Nephron (organoid): ENCODE measurements around the gene P3H4.

Source experiments
- H3K27ac Mint-ChIP-seq, 3 experiments: 2 replicates each; pipeline ENCODE4 v1.8.0; 2020; ENCODE audit warnings: mixed read lengths in 3 of 3, mild to moderate bottlenecking in 2 of 3, moderate library complexity in 1 of 3
- H3K27me3 Mint-ChIP-seq: 2 replicates; pipeline ENCODE4 v1.8.0; 2021; ENCODE audit warnings: low read depth, mild to moderate bottlenecking, moderate library complexity, mixed read lengths
- H3K36me3 Mint-ChIP-seq: 2 replicates; pipeline ENCODE4 v1.8.0; 2020; ENCODE audit warnings: low read depth, mixed read lengths
- H3K4me1 Mint-ChIP-seq: 2 replicates; pipeline ENCODE4 v1.8.0; 2020; ENCODE audit warnings: mixed read lengths
- H3K4me3 Mint-ChIP-seq, 3 experiments: 2 replicates each; pipeline ENCODE4 v1.8.0; 2020; ENCODE audit warnings: mild to moderate bottlenecking in 3 of 3, mixed read lengths in 3 of 3, moderate library complexity in 2 of 3
- H3K9me3 Mint-ChIP-seq: 2 replicates; pipeline ENCODE4 v1.8.0; 2020; ENCODE audit warnings: mixed read lengths
- TF ChIP-seq, protein P1 (sequence below), 3 experiments: fragments of 200-600 bp; sonication (generic); IDR thresholded peaks; one replicate each; pipeline ENCODE4 v1.5.0; 2021; ENCODE audit warnings: antibody characterized with exemption in 3 of 3; ENCODE audit not compliant: unreplicated experiment in 3 of 3

The P3H4 gene

DNA sequence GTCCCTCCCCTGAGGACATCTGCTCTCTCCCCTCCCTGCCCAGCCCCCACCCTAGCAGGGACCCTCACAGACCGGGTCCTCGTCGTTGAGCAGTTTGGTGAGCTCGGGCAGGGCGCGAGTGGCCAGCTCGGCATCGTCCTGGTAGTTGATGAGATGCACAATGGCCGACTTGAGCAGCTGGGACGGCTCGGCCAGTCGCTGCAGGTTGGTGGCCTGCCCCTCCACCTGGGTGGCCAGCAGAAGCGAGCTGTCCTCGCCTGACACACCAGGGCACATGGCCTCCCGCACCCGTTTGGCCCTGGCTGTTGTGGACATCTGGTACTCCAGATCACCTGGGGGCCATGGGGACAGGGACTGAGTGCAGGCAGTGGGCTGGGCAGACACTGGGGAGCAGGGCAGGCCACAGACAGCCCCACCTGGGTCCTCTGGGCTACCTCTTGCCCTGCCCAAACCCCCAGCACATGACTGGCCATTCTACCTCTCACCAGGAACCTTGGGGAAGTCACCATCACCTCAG lies 42.3 kb downstream of the P3H4 start:
- TF ChIP-seq, protein P1, sequence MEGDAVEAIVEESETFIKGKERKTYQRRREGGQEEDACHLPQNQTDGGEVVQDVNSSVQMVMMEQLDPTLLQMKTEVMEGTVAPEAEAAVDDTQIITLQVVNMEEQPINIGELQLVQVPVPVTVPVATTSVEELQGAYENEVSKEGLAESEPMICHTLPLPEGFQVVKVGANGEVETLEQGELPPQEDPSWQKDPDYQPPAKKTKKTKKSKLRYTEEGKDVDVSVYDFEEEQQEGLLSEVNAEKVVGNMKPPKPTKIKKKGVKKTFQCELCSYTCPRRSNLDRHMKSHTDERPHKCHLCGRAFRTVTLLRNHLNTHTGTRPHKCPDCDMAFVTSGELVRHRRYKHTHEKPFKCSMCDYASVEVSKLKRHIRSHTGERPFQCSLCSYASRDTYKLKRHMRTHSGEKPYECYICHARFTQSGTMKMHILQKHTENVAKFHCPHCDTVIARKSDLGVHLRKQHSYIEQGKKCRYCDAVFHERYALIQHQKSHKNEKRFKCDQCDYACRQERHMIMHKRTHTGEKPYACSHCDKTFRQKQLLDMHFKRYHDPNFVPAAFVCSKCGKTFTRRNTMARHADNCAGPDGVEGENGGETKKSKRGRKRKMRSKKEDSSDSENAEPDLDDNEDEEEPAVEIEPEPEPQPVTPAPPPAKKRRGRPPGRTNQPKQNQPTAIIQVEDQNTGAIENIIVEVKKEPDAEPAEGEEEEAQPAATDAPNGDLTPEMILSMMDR (IDR thresholded peaks at IDR 0.05; ENCODE audit: unreplicated experiment in 3 of 3): no peak
- H3K4me1 Mint-ChIP-seq: peaks cover 17% of the 10 kb centered on the region
- peaks cover 62% of the 10 kb centered on the region for H3K36me3 Mint-ChIP-seq
- no peaks in the 10 kb centered on the region for H3K9me3 Mint-ChIP-seq
- H3K27me3 Mint-ChIP-seq: peaks cover 4% of the 10 kb centered on the region
- H3K27ac Mint-ChIP-seq: no peak overlapping the region
- no peak overlapping the region for H3K4me3 Mint-ChIP-seq

GRCh38 chr17:41768682-41769288 lies 43.0 kb downstream of the P3H4 start:
- H3K27ac Mint-ChIP-seq: no peak overlapping the region
- peaks cover 65% of the 10 kb centered on the region for H3K36me3 Mint-ChIP-seq
- no peak overlapping the region for H3K4me3 Mint-ChIP-seq
- TF ChIP-seq, protein P1 (IDR thresholded peaks at IDR 0.05; ENCODE audit: unreplicated experiment in 3 of 3): no peak
- peaks cover 4% of the 10 kb centered on the region for H3K27me3 Mint-ChIP-seq
- no peaks in the 10 kb centered on the region for H3K9me3 Mint-ChIP-seq
- H3K4me1 Mint-ChIP-seq: peaks cover 13% of the 10 kb centered on the region

DNA sequence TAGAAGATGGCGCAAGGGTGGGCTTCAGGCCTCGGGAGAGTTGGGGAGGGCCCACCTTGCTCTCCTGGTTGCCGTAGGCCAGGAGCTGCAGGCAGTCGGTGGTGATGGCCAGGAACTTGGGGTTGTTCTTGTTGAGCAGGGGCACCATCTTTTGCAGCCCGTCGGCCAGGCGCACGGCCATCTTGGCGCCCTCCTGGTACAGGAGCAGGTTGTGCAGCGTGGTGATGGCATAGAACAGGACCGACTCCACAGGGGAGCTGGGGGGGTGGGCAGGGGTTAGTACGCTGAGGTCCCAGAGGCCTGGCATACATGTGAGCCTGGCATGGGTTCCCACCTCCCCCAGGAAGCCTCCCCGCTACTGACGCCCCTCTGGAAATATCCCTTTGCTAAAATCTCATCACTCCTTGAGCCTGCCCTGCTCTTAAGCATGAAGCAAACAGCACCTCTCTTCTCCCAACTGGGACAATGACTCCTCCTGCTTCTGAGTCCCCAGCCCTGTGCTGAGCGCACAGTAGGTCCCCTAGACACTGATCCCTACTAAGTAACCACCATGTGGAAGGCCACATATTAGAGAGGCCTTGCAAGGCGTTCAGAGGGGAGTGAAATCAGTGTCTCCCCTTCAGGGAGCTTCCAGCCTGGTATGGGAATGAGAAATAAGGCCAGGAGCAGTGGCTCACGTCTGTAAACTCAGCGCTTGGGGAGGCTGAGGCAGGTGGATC lies 44.3 kb downstream of the P3H4 start:
- no peak overlapping the region for H3K27ac Mint-ChIP-seq
- no peaks in the 10 kb centered on the region for H3K27me3 Mint-ChIP-seq
- no peaks in the 10 kb centered on the region for H3K9me3 Mint-ChIP-seq
- H3K4me1 Mint-ChIP-seq: peaks cover under 1% of the 10 kb centered on the region
- TF ChIP-seq, protein P1 (IDR thresholded peaks at IDR 0.05; ENCODE audit: unreplicated experiment in 3 of 3): no peak
- peaks cover 73% of the 10 kb centered on the region for H3K36me3 Mint-ChIP-seq
- H3K4me3 Mint-ChIP-seq: no peak overlapping the region

DNA sequence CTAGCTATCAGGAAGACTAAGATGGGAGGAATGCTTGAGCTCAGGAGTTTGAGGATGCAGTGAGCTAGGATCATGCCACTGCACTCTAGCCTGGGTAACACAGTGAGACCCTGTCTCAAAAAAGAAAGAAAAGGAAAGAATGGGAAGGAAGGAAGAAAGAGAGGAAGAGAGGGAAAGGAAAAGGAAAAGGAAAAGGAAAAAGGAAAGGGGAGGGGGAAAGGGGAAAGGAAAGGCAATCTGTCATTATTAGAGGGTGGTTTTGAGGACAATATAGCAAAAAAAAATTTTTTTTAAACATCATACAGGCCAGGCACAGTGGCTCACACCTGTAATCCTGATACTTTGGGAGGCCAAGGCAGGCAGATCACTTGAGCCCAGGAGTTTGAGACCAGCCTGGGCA lies 45.6 kb downstream of the P3H4 start:
- peaks cover 79% of the 10 kb centered on the region for H3K36me3 Mint-ChIP-seq
- TF ChIP-seq, protein P1 (IDR thresholded peaks at IDR 0.05; ENCODE audit: unreplicated experiment in 3 of 3): no peak
- H3K27ac Mint-ChIP-seq: peak overlapping the region in 1 of 3 experiments; percentile 30
- H3K27me3 Mint-ChIP-seq: no peaks in the 10 kb centered on the region
- no peaks in the 10 kb centered on the region for H3K9me3 Mint-ChIP-seq
- H3K4me3 Mint-ChIP-seq: no peak overlapping the region
- H3K4me1 Mint-ChIP-seq: no peaks in the 10 kb centered on the region

DNA sequence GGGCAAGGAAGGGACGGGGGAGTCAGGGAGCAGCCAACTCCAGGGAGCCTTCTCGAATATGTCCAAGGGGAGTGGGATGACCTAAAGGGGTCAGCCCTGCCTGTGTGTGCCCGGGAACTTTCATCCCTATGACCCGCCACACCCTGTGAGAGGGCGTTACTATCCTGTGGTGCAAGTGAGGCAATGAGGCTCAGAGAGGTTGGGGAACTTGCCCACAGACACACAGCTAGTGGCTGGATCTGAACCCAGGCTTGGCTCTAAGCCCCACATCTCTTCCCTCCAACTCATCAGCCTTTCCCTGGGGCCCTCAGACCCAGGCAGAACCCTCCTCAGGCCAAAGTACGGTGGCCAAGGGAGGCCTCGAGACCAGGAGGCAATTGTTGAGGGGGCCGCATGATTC lies 48.4 kb downstream of the P3H4 start:
- Mint-ChIP-seq H3K27ac (no peak overlapping the region), H3K9me3 (no peaks in the 10 kb centered on the region), H3K4me1 (no peaks in the 10 kb centered on the region), H3K27me3 (no peaks in the 10 kb centered on the region), H3K4me3 (no peak overlapping the region), H3K36me3 (peaks cover 73% of the 10 kb centered on the region)
- TF ChIP-seq, protein P1 (IDR thresholded peaks at IDR 0.05; ENCODE audit: unreplicated experiment in 3 of 3): no peak
